K562 (cell line): ENCODE data around the gene SLBP. TPM values are rescaled to one million over a fixed set of nuclear protein-coding genes. Genes with fewer than 3 reads are reported as not detected.
A peak's percentile ranks its signal among the peaks of the same experiment; 100 is the strongest.

Experiments used
- HDAC1 ChIP-seq, 2 experiments: fragments of 450-650 bp; IDR thresholded peaks; 2 replicates each; pipeline ENCODE4 v1.6.1; 2016 to 2017; ENCODE audit warnings: inconsistent platforms in 1 of 2, mild to moderate bottlenecking in 1 of 2, moderate library complexity in 1 of 2
- NFXL1 ChIP-seq: fragments of 450-650 bp; formaldehyde crosslinking; IDR thresholded peaks from 2 replicates; pipeline ENCODE4 v1.4.0; 2021; ENCODE audit warnings: mild to moderate bottlenecking
- RFX5 ChIP-seq: IDR thresholded peaks from 2 replicates; pipeline ENCODE4 v1.6.1; 2011; ENCODE audit warnings: low read depth, mild to moderate bottlenecking, improper control_type of control experiment, low read length
- TAF1 ChIP-seq: IDR thresholded peaks from 2 replicates; pipeline ENCODE4 v1.6.1; 2011; ENCODE audit warnings: mild to moderate bottlenecking, low read length, moderate library complexity; ENCODE audit not compliant: insufficient read depth, control insufficient read depth, severe bottlenecking; ENCODE audit errors: extremely low read depth
- ZMIZ1 ChIP-seq, 2 experiments: fragments of 150-350 bp in 1 of 2; IDR thresholded peaks; 2 replicates each; pipeline ENCODE4 v1.6.1; 2012 to 2016; ENCODE audit warnings: low read depth in 2 of 2, low read length in 2 of 2, mild to moderate bottlenecking in 1 of 2, moderate library complexity in 1 of 2
- ZNF277 ChIP-seq: fragments of 250-450 bp; sonication (Bioruptor Pico); IDR thresholded peaks from 2 replicates; pipeline ENCODE4 v1.8.0; 2022; ENCODE audit warnings: inconsistent platforms, mild to moderate bottlenecking, moderate library complexity, borderline replicate concordance
- ZNF318 ChIP-seq, 2 experiments: fragments of 450-650 bp; IDR thresholded peaks; 2 replicates each; pipeline ENCODE4 v1.6.1; 2016; ENCODE audit warnings: mild to moderate bottlenecking in 2 of 2, borderline replicate concordance in 1 of 2, low read depth in 1 of 2, moderate library complexity in 1 of 2
- polyA plus RNA-seq, 8 experiments: library from polyadenylated mRNA; depleted of rRNA in 4 of 8; stranded (reverse) in 5 of 8; unstranded in 3 of 8; fragments of >200 nt; fragmentation: Nextera tagmentation in 2 of 8; fragmentation: Illumina TruSeq in 1 of 8; extraction: Ambion mirVana in 2 of 8; extraction: Trizol in 1 of 8; gene quantifications; 2 replicates each; pipeline versions ENCODE4 v1.2.1 to v1.2.3, GENCODE V29; 2011 to 2014; ENCODE audit warnings: inconsistent platforms in 1 of 8, missing spikeins in 1 of 8
- total RNA-seq, 7 experiments: library from RNA; depleted of rRNA in 6 of 7; stranded (reverse); fragments of >200 nt in 6 of 7; fragmentation: Illumina TruSeq in 2 of 7; extraction: Trizol in 2 of 7; gene quantifications; 2 replicates each; pipeline versions ENCODE4 v1.2.1 to v1.2.3, GENCODE V29; 2011 to 2021; ENCODE audit warnings: low replicate concordance in 1 of 7
- TF ChIP-seq, protein P1 (sequence below): sonication (generic); formaldehyde crosslinking; IDR thresholded peaks from 2 replicates; pipeline ENCODE4 v1.8.0; 2022; ENCODE audit warnings: mild to moderate bottlenecking, missing genetic modification reagents

SLBP gene
- total and polyA plus RNA-seq, 9 of the 15 experiments (the other 6 are each of a cell fraction or from before 2014, with no cell fraction given) = 49.4 to 221 (median 162) TPM

GRCh38 chr4:1713003-1713851 is 1.1 kb upstream of the SLBP start (continued):
- TF ChIP-seq ZNF277 (CRISPR knock-in tag) (no peak), NFXL1 (CRISPR knock-in tag) (no peak), TAF1 (peak; percentile 15), HDAC1 (IDR thresholded peaks at IDR 0.05) (0 out of 4 replicates have a peak, but pooled peaks of 1 of the 2 experiments have one; percentile 9), ZMIZ1 (IDR thresholded peaks at IDR 0.05; ENCODE audit: low read depth in 2 of 2, low read length in 2 of 2) (no peak; a peak in 1 of 4 replicates), ZNF318 (IDR thresholded peaks at IDR 0.05; ENCODE audit: borderline replicate concordance in 1 of 2, low read depth in 1 of 2) (no peak), RFX5 (no peak)
- TF ChIP-seq, protein P1, sequence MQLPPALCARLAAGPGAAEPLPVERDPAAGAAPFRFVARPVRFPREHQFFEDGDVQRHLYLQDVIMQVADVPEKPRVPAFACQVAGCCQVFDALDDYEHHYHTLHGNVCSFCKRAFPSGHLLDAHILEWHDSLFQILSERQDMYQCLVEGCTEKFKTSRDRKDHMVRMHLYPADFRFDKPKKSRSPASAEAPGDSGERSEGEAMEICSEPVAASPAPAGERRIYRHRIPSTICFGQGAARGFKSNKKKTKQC = no peak
